Trophoblast cell (in vitro differentiated cells and primary cell): ENCODE measurements around the gene PIP4K2C.

ENCODE experiments used
- DNase-seq, 2 donors: peaks; one replicate each; pipeline ENCODE4 v3.0.0-alpha.2; 2016
- H2AFZ ChIP-seq: 2 replicates; pipeline ENCODE4 v1.6.1; 2013; ENCODE audit warnings: low read length, moderate library complexity, mild to moderate bottlenecking; ENCODE audit not compliant: insufficient read depth, poor library complexity
- H2AK5ac ChIP-seq: 2 replicates; pipeline ENCODE4 v1.6.1; 2013; ENCODE audit warnings: mild to moderate bottlenecking, low read length
- H2BK120ac ChIP-seq: 2 replicates; pipeline ENCODE4 v1.6.1; 2013; ENCODE audit warnings: low read length, mild to moderate bottlenecking, moderate library complexity; ENCODE audit not compliant: insufficient read depth, poor library complexity
- H2BK12ac ChIP-seq: 2 replicates; pipeline ENCODE4 v1.6.1; 2013; ENCODE audit warnings: mild to moderate bottlenecking, low read length, moderate library complexity
- H2BK5ac ChIP-seq: 2 replicates; pipeline ENCODE4 v1.6.1; 2013; ENCODE audit warnings: low read length, low read depth, moderate library complexity, mild to moderate bottlenecking; ENCODE audit not compliant: poor library complexity
- H3K14ac ChIP-seq: 2 replicates; pipeline ENCODE4 v1.6.1; 2013; ENCODE audit warnings: mild to moderate bottlenecking, low read length
- H3K18ac ChIP-seq: 2 replicates; pipeline ENCODE4 v1.6.1; 2013; ENCODE audit warnings: mild to moderate bottlenecking, low read length
- H3K23ac ChIP-seq: 2 replicates; pipeline ENCODE4 v1.6.1; 2013; ENCODE audit warnings: low read length
- H3K27ac ChIP-seq: 2 replicates; pipeline ENCODE4 v1.5.1; 2013; ENCODE audit warnings: low read depth, mild to moderate bottlenecking, inconsistent platforms, low read length, moderate library complexity
- H3K27me3 ChIP-seq: 2 replicates; pipeline ENCODE4 v1.6.1; 2013; ENCODE audit warnings: inconsistent platforms, mild to moderate bottlenecking, low read length, moderate library complexity; ENCODE audit not compliant: insufficient read depth
- H3K36me3 ChIP-seq, 2 experiments: 1 replicate in 1 of 2; 2 replicates in 1 of 2; pipeline ENCODE4 v1.6.1; 2013; ENCODE audit warnings: low read length in 2 of 2, mild to moderate bottlenecking in 2 of 2, moderate library complexity in 1 of 2; ENCODE audit not compliant: insufficient read depth in 2 of 2, control insufficient read depth in 1 of 2
- H3K4ac ChIP-seq: 2 replicates; pipeline ENCODE4 v1.6.1; 2013; ENCODE audit warnings: low read depth, mild to moderate bottlenecking, low read length, moderate library complexity
- H3K4me1 ChIP-seq, 2 experiments: 1 replicate in 1 of 2; 2 replicates in 1 of 2; pipeline ENCODE4 v1.6.1; 2013; ENCODE audit warnings: low read length in 2 of 2, mild to moderate bottlenecking in 2 of 2, moderate library complexity in 1 of 2; ENCODE audit not compliant: insufficient read depth in 2 of 2, control insufficient read depth in 1 of 2
- H3K4me2 ChIP-seq: 2 replicates; pipeline ENCODE4 v1.6.1; 2013; ENCODE audit warnings: inconsistent platforms, mild to moderate bottlenecking, low read length, moderate library complexity
- H3K4me3 ChIP-seq: 2 replicates; pipeline ENCODE4 v1.5.1; 2013; ENCODE audit warnings: mild to moderate bottlenecking, low read depth, low read length, inconsistent platforms
- H3K79me1 ChIP-seq: one replicate; pipeline ENCODE4 v1.6.1; 2013; ENCODE audit warnings: low read length
- H3K79me2 ChIP-seq: 2 replicates; pipeline ENCODE4 v1.6.1; 2013; ENCODE audit warnings: low read length, mild to moderate bottlenecking; ENCODE audit not compliant: control insufficient read depth, insufficient read depth, poor library complexity
- H3K9ac ChIP-seq: 2 replicates; pipeline ENCODE4 v1.6.1; 2013; ENCODE audit warnings: mild to moderate bottlenecking, low read length
- H3K9me3 ChIP-seq: 2 replicates; pipeline ENCODE4 v1.6.1; 2013; ENCODE audit warnings: low read depth, mild to moderate bottlenecking, control low read depth, inconsistent platforms, low read length; ENCODE audit not compliant: insufficient read depth
- H4K12ac ChIP-seq: 2 replicates; pipeline ENCODE4 v1.6.1; 2013; ENCODE audit warnings: low read depth, mild to moderate bottlenecking, low read length, moderate library complexity
- H4K8ac ChIP-seq: 2 replicates; pipeline ENCODE4 v1.6.1; 2013; ENCODE audit warnings: low read depth, mild to moderate bottlenecking, low read length, moderate library complexity
- H4K91ac ChIP-seq: one replicate; pipeline ENCODE4 v1.6.1; 2013; ENCODE audit warnings: low read depth, mild to moderate bottlenecking, low read length, moderate library complexity
- WGBS: extraction: QIAGEN DNeasy Blood & Tissue Kit; methylation state at CpG from one replicate; pipeline ENCODE4 v1.1.7; 2013; ENCODE audit warnings: missing lambda C conversion rate; ENCODE audit not compliant: insufficient read length, insufficient coverage; ENCODE audit errors: extremely low coverage; 5-methylcytosine and 5-hydroxymethylcytosine counted together

The PIP4K2C gene

DNA sequence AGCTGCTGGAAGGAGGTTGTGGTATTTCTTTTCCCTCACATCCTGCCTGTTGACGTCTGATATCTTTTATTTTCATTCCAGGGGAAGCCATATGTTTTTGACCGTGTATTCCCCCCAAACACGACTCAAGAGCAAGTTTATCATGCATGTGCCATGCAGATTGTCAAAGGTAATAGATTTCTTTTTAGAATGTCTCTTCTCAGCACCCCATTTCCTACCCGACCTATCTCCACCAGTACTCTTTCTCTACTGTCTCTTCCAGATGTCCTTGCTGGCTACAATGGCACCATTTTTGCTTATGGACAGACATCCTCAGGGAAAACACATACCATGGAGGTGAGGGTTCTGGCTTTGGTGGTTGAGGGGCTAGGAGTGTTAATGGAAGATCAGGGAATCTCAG, 27.6 kb upstream of the PIP4K2C start:
- Histone ChIP-seq H3K27me3 (no peaks in the 10 kb centered on the region), H2AFZ (no peak overlapping the region), H3K4ac (no peak overlapping the region), H4K8ac (no peak overlapping the region), H4K91ac (no peak overlapping the region), H3K4me2 (no peak overlapping the region), H3K27ac (no peak overlapping the region), H2BK120ac (no peak overlapping the region), H3K36me3 (no peaks in the 10 kb centered on the region), H3K9me3 (no peaks in the 10 kb centered on the region), H2BK5ac (no peak overlapping the region), H3K14ac (no peak overlapping the region), H3K79me1 (no peaks in the 10 kb centered on the region), H2AK5ac (no peak overlapping the region), H3K4me3 (no peak overlapping the region), H3K79me2 (no peaks in the 10 kb centered on the region), H3K4me1 (no peaks in the 10 kb centered on the region), H3K9ac (no peak overlapping the region), H2BK12ac (no peak overlapping the region), H4K12ac (no peak overlapping the region), H3K18ac (no peak overlapping the region), H3K23ac (no peak overlapping the region)
- no peak for DNase-seq
- WGBS = no CpG with 5 or more reads among the region's 4 CpGs

DNA sequence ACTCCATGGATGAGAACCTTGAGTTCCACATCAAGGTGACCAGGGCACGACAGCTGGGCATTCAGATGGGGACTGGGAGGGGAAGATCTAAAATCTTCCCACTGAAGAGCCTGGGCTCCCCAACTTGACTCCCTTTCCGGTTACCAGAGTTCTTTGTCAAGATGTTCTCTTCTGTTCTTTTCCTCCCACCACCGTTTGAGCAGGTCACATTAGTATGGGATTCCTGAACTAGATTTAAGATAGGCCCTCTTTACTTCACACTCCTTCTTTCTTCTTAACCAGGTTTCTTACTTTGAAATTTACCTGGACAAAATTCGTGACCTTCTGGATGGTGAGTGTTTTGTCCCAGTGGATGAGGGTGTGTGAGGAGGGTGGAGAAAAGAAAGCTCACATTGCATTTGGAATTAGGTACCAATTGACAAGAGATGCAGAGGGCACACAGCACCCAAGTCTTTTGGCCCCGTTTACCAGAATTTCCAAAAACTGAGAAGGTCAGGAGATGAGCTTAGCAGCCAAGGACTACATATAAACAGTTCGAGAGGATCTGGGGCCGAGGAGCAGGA, 26.7 kb upstream of the PIP4K2C start:
- H3K23ac ChIP-seq = no peak overlapping the region
- no peaks in the 10 kb centered on the region for H3K9me3 ChIP-seq
- WGBS = no CpG with 5 or more reads among the region's 7 CpGs
- H2BK5ac ChIP-seq = no peak overlapping the region
- H3K36me3 ChIP-seq = no peaks in the 10 kb centered on the region
- no peaks in the 10 kb centered on the region for H3K79me2 ChIP-seq
- no peak overlapping the region for H3K18ac ChIP-seq
- no peak overlapping the region for H2AFZ ChIP-seq
- H3K27me3 ChIP-seq = no peaks in the 10 kb centered on the region
- H4K8ac ChIP-seq = no peak overlapping the region
- no peak overlapping the region for H2AK5ac ChIP-seq
- no peak overlapping the region for H3K4me3 ChIP-seq
- H4K91ac ChIP-seq = no peak overlapping the region
- no peak overlapping the region for H2BK12ac ChIP-seq
- H3K4me2 ChIP-seq = no peak overlapping the region
- H4K12ac ChIP-seq = no peak overlapping the region
- no peaks in the 10 kb centered on the region for H3K79me1 ChIP-seq
- no peak for DNase-seq
- H3K9ac ChIP-seq = no peak overlapping the region
- no peaks in the 10 kb centered on the region for H3K4me1 ChIP-seq
- no peak overlapping the region for H3K4ac ChIP-seq
- H3K14ac ChIP-seq = no peak overlapping the region
- H3K27ac ChIP-seq = no peak overlapping the region
- H2BK120ac ChIP-seq = no peak overlapping the region

- Histone ChIP-seq H2BK12ac (no peak overlapping the region), H3K14ac (no peak overlapping the region), H3K27ac (no peak overlapping the region), H3K79me1 (no peaks in the 10 kb centered on the region), H3K9ac (no peak overlapping the region), H3K36me3 (no peaks in the 10 kb centered on the region), H4K91ac (no peak overlapping the region), H2BK5ac (no peak overlapping the region), H2AFZ (no peak overlapping the region), H3K4me1 (no peaks in the 10 kb centered on the region), H3K79me2 (no peaks in the 10 kb centered on the region), H3K4ac (no peak overlapping the region), H4K12ac (no peak overlapping the region), H2AK5ac (no peak overlapping the region), H3K4me2 (no peak overlapping the region), H4K8ac (no peak overlapping the region), H3K27me3 (no peaks in the 10 kb centered on the region), H3K9me3 (peaks cover 3% of the 10 kb centered on the region), H3K4me3 (no peak overlapping the region), H3K18ac (no peak overlapping the region), H3K23ac (no peak overlapping the region), H2BK120ac (no peak overlapping the region)
- WGBS = no CpG with 5 or more reads among the region's 6 CpGs
- DNase-seq = no peak
Measured at GRCh38 chr12:57568838-57569237, 22.2 kb upstream of the PIP4K2C start.

GRCh38 chr12:57569858-57570257, 21.1 kb upstream of the PIP4K2C start:
- Histone ChIP-seq H3K18ac (no peak overlapping the region), H3K9me3 (peaks cover 3% of the 10 kb centered on the region), H3K27ac (no peak overlapping the region)

More at GRCh38 chr12:57569858-57570257, 21.1 kb upstream of the PIP4K2C start:
- Histone ChIP-seq H2BK12ac (no peak overlapping the region), H4K91ac (no peak overlapping the region), H2BK120ac (no peak overlapping the region), H3K79me1 (no peaks in the 10 kb centered on the region), H3K23ac (no peak overlapping the region), H3K4me1 (no peaks in the 10 kb centered on the region), H3K9ac (no peak overlapping the region), H3K4me2 (no peak overlapping the region), H2BK5ac (no peak overlapping the region), H3K27me3 (no peaks in the 10 kb centered on the region), H4K12ac (no peak overlapping the region), H3K4ac (no peak overlapping the region), H3K79me2 (no peaks in the 10 kb centered on the region), H2AK5ac (no peak overlapping the region), H4K8ac (no peak overlapping the region), H3K14ac (no peak overlapping the region), H2AFZ (no peak overlapping the region), H3K36me3 (no peaks in the 10 kb centered on the region), H3K4me3 (no peak overlapping the region)
- no peak for DNase-seq
- WGBS = no CpG with 5 or more reads among the region's 18 CpGs
